Neutrophil (primary cell): ENCODE results near the gene ADAMTSL3.
"Not testable (repeated sequence)": the region's sequence is repeated elsewhere in the genome, so short reads cannot be mapped to it uniquely, and the experiment has no call there.

Experiments used
- H3K27ac ChIP-seq: fragments of 200-600 bp; sonication (generic); 2 replicates; pipeline ENCODE4 v1.5.1; 2016; ENCODE audit warnings: mild to moderate bottlenecking, moderate library complexity
- H3K27me3 ChIP-seq: fragments of 200-600 bp; sonication (generic); 2 replicates; pipeline ENCODE4 v1.6.0; 2016; ENCODE audit warnings: mild to moderate bottlenecking
- H3K36me3 ChIP-seq: fragments of 200-600 bp; sonication (generic); 2 replicates; pipeline ENCODE4 v1.5.1; 2017
- H3K4me1 ChIP-seq, 2 experiments: fragments of 200-600 bp in 1 of 2; sonication (generic) in 1 of 2; 1 replicate in 1 of 2; 2 replicates in 1 of 2; pipeline versions ENCODE4 v1.5.1 to v1.6.1; 2013 to 2016; ENCODE audit warnings: low read depth in 1 of 2, low read length in 1 of 2, mild to moderate bottlenecking in 1 of 2, moderate library complexity in 1 of 2; ENCODE audit not compliant: control insufficient read depth in 1 of 2, insufficient read depth in 1 of 2
- H3K4me3 ChIP-seq, 2 experiments: fragments of 200-600 bp in 1 of 2; sonication (generic) in 1 of 2; 1 replicate in 1 of 2; 2 replicates in 1 of 2; pipeline ENCODE4 v1.5.1; 2013 to 2016; ENCODE audit warnings: low read depth in 1 of 2, low read length in 1 of 2, mild to moderate bottlenecking in 1 of 2, moderate library complexity in 1 of 2
- H3K9me3 ChIP-seq: fragments of 200-600 bp; sonication (generic); 2 replicates; pipeline ENCODE4 v1.5.1; 2016
- CTCF ChIP-seq: fragments of 200-600 bp; sonication (generic); IDR thresholded peaks from 2 replicates; pipeline ENCODE4 v1.5.1; 2016; ENCODE audit warnings: antibody characterized with exemption

ADAMTSL3 gene

GRCh38 chr15:84079885-84080777 lies 426.2 kb downstream of the ADAMTSL3 start:
- no peak for TF ChIP-seq CTCF
- H3K27me3 ChIP-seq, result peaks cover 87% of the 10 kb centered on the region
- no peak overlapping the region for H3K4me3 ChIP-seq
- no peaks in the 10 kb centered on the region for H3K36me3 ChIP-seq
- H3K4me1 ChIP-seq, result no peaks in the 10 kb centered on the region
- no peak overlapping the region for H3K27ac ChIP-seq
- no peaks in the 10 kb centered on the region for H3K9me3 ChIP-seq

- H3K27me3 ChIP-seq, result peaks cover 87% of the 10 kb centered on the region
- not testable (repeated sequence) for H3K27ac ChIP-seq, H3K36me3 ChIP-seq, H3K9me3 ChIP-seq, H3K4me1 ChIP-seq, H3K4me3 ChIP-seq
Measured at GRCh38 chr15:84080778-84081084, 426.8 kb downstream of the ADAMTSL3 start.

- H3K4me3 ChIP-seq, result no peak overlapping the region
Measured at GRCh38 chr15:84081391-84082168, 427.7 kb downstream of the ADAMTSL3 start.

GRCh38 chr15:84082739-84083138 lies 428.8 kb downstream of the ADAMTSL3 start:
- TF ChIP-seq CTCF, result no peak
- no peaks in the 10 kb centered on the region for H3K4me1 ChIP-seq
- no peaks in the 10 kb centered on the region for H3K36me3 ChIP-seq
- H3K4me3 ChIP-seq, result no peak overlapping the region
- peaks cover 75% of the 10 kb centered on the region for H3K27me3 ChIP-seq
- no peaks in the 10 kb centered on the region for H3K9me3 ChIP-seq
- H3K27ac ChIP-seq, result no peak overlapping the region

More at GRCh38 chr15:84081391-84082168, 427.7 kb downstream of the ADAMTSL3 start:
- Histone ChIP-seq H3K27me3 (peaks cover 85% of the 10 kb centered on the region), H3K9me3 (no peaks in the 10 kb centered on the region), H3K4me1 (no peaks in the 10 kb centered on the region), H3K27ac (no peak overlapping the region), H3K36me3 (no peaks in the 10 kb centered on the region)
- no peak for TF ChIP-seq CTCF

GRCh38 chr15:84086071-84086470 lies 432.1 kb downstream of the ADAMTSL3 start:
- not testable (repeated sequence) for H3K27ac ChIP-seq, H3K9me3 ChIP-seq, H3K4me1 ChIP-seq, H3K36me3 ChIP-seq, H3K4me3 ChIP-seq
- peaks cover 41% of the 10 kb centered on the region for H3K27me3 ChIP-seq
